Mesodermal cell (in vitro differentiated cells): ENCODE data around the gene LAMC1.

ENCODE experiments used
- H3K27ac ChIP-seq: 2 replicates; pipeline ENCODE4 v1.7.0; 2013; ENCODE audit warnings: mild to moderate bottlenecking, low read depth, low read length, moderate library complexity; ENCODE audit not compliant: severe bottlenecking
- H3K36me3 ChIP-seq: 2 replicates; pipeline ENCODE4 v1.7.1; 2013; ENCODE audit warnings: mild to moderate bottlenecking, low read length, moderate library complexity; ENCODE audit not compliant: control insufficient read depth, insufficient read depth
- H3K4me1 ChIP-seq: one replicate; pipeline ENCODE4 v1.7.1; 2013; ENCODE audit warnings: mild to moderate bottlenecking, low read length; ENCODE audit not compliant: insufficient read depth, control insufficient read depth, poor library complexity, severe bottlenecking
- H3K4me3 ChIP-seq: 2 replicates; pipeline ENCODE4 v1.7.0; 2013; ENCODE audit warnings: low read length, control low read depth, mild to moderate bottlenecking; ENCODE audit not compliant: insufficient read depth, poor library complexity, severe bottlenecking; ENCODE audit errors: extremely low read depth
- H3K9me3 ChIP-seq: 2 replicates; pipeline ENCODE4 v1.7.1; 2013; ENCODE audit warnings: mild to moderate bottlenecking, low read length, moderate library complexity; ENCODE audit not compliant: control insufficient read depth
- WGBS, 2 experiments: methylation state at CpG; one replicate each; pipeline ENCODE4 v1.1.5; 2013; ENCODE audit warnings: missing lambda C conversion rate in 2 of 2; ENCODE audit not compliant: insufficient coverage in 2 of 2; 5-methylcytosine and 5-hydroxymethylcytosine counted together

Gene LAMC1

DNA sequence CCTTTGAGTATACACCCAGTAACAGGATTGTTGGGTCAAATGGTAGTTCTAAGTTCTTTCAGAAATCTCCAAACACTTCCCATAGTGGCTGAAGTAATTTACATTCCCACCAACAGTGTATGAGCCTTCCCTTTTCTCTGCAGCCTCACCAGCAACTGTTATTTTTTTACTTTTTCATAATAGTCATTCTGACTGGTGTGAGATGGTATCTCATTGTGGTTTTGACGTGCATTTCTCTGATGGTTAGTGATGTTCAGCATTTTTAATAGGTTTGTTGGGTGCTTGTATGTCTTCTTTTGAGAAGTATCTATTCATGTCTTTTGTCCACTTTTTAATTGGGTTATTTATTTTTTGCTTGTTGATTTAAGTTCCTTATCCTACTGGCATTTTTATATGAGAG is 26.4 kb upstream of the LAMC1 start:
- no peak overlapping the region for H3K4me3 ChIP-seq
- no CpG with 5 or more reads among the region's 1 CpG for WGBS, 2 experiments
- H3K36me3 ChIP-seq: no peaks in the 10 kb centered on the region
- H3K9me3 ChIP-seq: no peaks in the 10 kb centered on the region
- no peaks in the 10 kb centered on the region for H3K4me1 ChIP-seq
- no peak overlapping the region for H3K27ac ChIP-seq

- Histone ChIP-seq H3K27ac (no peak overlapping the region), H3K9me3 (no peaks in the 10 kb centered on the region), H3K4me1 (no peaks in the 10 kb centered on the region), H3K4me3 (no peak overlapping the region), H3K36me3 (no peaks in the 10 kb centered on the region)
Observed at GRCh38 chr1:182998482-182998881, 24.7 kb upstream of the LAMC1 start.

DNA sequence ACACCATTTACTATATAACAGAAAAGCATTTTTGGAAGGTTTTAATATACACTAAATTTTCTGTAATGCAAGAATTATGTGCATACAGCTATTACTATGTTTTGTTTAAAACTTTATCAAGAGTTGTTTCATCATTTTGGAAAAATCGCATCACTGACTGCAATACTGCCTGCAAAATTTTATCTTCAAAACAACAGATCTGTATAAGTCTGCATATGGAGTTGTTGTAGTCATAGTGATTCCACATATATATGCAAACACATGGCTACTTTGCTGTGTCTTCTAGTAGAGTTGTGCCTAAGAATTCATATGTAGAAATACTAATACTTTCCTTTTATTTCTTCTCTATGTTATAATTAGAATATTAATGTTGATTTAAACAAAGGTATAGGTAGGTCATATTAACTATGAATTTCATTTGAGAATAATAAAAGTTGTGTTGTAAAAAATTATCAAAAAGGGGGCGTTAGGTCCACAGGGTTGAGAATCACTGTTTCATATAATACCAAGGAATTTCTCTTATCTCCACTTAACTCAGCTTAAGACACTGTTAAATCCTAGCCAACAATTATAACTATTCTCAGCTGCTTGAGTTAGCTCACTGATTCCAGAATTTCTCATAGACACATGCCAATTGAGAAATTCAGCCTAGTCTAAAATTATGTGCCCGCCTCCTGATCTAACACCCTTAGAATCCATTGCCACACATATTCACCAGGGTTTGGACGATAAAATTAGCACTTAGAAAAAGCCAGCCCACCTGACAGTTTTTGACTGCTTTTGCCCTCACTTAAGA is 22.9 kb upstream of the LAMC1 start:
- H3K27ac ChIP-seq: no peak overlapping the region
- WGBS, 2 experiments: 89 to 100% methylated on average over 1 of the region's 4 CpGs
- H3K9me3 ChIP-seq: no peaks in the 10 kb centered on the region
- H3K4me3 ChIP-seq: no peak overlapping the region
- H3K4me1 ChIP-seq: no peaks in the 10 kb centered on the region
- H3K36me3 ChIP-seq: no peaks in the 10 kb centered on the region

- H3K4me3 ChIP-seq: no peak overlapping the region
- H3K36me3 ChIP-seq: no peaks in the 10 kb centered on the region
- H3K9me3 ChIP-seq: no peaks in the 10 kb centered on the region
- H3K4me1 ChIP-seq: no peaks in the 10 kb centered on the region
- H3K27ac ChIP-seq: no peak overlapping the region
Observed at GRCh38 chr1:183002267-183002666, 21.0 kb upstream of the LAMC1 start.

GRCh38 chr1:183002797-183003196 is 20.4 kb upstream of the LAMC1 start:
- no peak overlapping the region for H3K27ac ChIP-seq
- H3K9me3 ChIP-seq: no peaks in the 10 kb centered on the region
- H3K4me1 ChIP-seq: no peaks in the 10 kb centered on the region
- H3K4me3 ChIP-seq: no peak overlapping the region
- H3K36me3 ChIP-seq: no peaks in the 10 kb centered on the region
- WGBS, 2 experiments: no CpG with 5 or more reads among the region's 3 CpGs

GRCh38 chr1:183003203-183003602 is 20.0 kb upstream of the LAMC1 start:
- Histone ChIP-seq H3K36me3 (no peaks in the 10 kb centered on the region), H3K27ac (no peak overlapping the region), H3K4me1 (no peaks in the 10 kb centered on the region), H3K4me3 (no peak overlapping the region), H3K9me3 (no peaks in the 10 kb centered on the region)
- 100% methylated on average over 2 of the region's 4 CpGs; no CpG with 5 or more reads in 1 of the 2 experiments for WGBS, 2 experiments

GRCh38 chr1:183004141-183004540 is 19.1 kb upstream of the LAMC1 start:
- WGBS, 2 experiments: 100% methylated on average over 1 of the region's 2 CpGs; no CpG with 5 or more reads in 1 of the 2 experiments
- no peaks in the 10 kb centered on the region for H3K36me3 ChIP-seq
- H3K4me1 ChIP-seq: no peaks in the 10 kb centered on the region
- no peak overlapping the region for H3K4me3 ChIP-seq
- no peak overlapping the region for H3K27ac ChIP-seq
- no peaks in the 10 kb centered on the region for H3K9me3 ChIP-seq

DNA sequence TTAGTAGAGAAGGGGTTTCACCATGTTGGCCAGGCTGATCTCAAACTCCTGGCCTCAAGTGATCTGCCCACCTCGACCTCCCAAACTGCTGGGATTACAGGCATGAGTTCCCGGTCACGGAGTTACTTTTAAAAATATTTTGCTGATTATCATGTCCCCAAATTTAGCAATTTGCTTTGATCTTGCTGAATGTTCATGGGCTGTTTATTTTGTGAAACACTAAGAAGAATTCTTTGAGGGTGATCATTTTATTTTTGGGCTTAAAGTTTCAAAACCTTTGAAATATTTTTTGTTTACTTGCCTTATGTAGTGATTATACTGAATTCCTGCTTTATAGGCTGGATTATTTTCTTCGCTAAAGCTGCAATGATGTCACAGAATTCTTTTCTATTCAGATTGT is 11.4 kb upstream of the LAMC1 start:
- H3K36me3 ChIP-seq: no peaks in the 10 kb centered on the region
- H3K4me1 ChIP-seq: no peaks in the 10 kb centered on the region
- WGBS, 2 experiments: 78% methylated on average over 3 of the region's 4 CpGs; no CpG with 5 or more reads in 1 of the 2 experiments
- no peak overlapping the region for H3K4me3 ChIP-seq
- H3K9me3 ChIP-seq: no peaks in the 10 kb centered on the region
- H3K27ac ChIP-seq: no peak overlapping the region

GRCh38 chr1:183012301-183012994 is 10.8 kb upstream of the LAMC1 start:
- H3K36me3 ChIP-seq: no peaks in the 10 kb centered on the region
- no peaks in the 10 kb centered on the region for H3K4me1 ChIP-seq
- H3K27ac ChIP-seq: no peak overlapping the region
- H3K4me3 ChIP-seq: no peak overlapping the region
- no peaks in the 10 kb centered on the region for H3K9me3 ChIP-seq
- WGBS, 2 experiments: 93 to 100% methylated on average over 2 of the region's 6 CpGs

GRCh38 chr1:183019139-183019740 is 4.0 kb upstream of the LAMC1 start:
- Histone ChIP-seq H3K36me3 (no peaks in the 10 kb centered on the region), H3K27ac (no peak overlapping the region), H3K4me3 (no peak overlapping the region), H3K9me3 (no peaks in the 10 kb centered on the region), H3K4me1 (peaks cover 13% of the 10 kb centered on the region)
- 79 to 90% methylated on average over 1 to 2 of the region's 3 CpGs for WGBS, 2 experiments

DNA sequence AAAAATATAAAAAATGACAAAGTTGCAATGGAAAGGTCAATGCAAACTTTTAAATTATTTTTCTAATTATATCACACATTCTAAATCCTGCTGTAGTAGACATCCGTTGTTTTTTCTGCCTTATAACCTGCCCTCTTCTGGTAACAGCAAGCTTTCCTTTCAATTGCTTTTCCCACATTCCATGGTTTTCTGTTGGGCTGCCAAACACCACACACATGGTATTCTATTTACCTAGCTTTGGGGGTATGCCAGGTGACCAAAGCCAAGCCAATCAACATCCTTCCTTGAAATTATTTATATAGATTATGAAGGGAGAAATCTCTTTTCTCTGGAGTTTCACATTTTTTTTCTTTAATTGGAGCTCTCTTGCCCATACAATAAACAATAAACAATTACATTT is 3.4 kb upstream of the LAMC1 start:
- Histone ChIP-seq H3K4me1 (peaks cover 13% of the 10 kb centered on the region), H3K36me3 (no peaks in the 10 kb centered on the region), H3K4me3 (no peak overlapping the region), H3K9me3 (no peaks in the 10 kb centered on the region), H3K27ac (no peak overlapping the region)
- 70% methylated on average over 1 of the region's 1 CpG for WGBS, 2 experiments
